HL-60 (cell line): ENCODE results near the gene PCSK5.

Experiments used
- DNase-seq, 2 experiments: peaks; one replicate each; pipeline ENCODE4 v3.0.0-alpha.2; 2010 to 2020; ENCODE audit warnings: low read depth in 1 of 2, low spot score in 1 of 2
- H3K27ac ChIP-seq: fragments of 250-450 bp; sonication (Bioruptor Pico); replicated peaks from 2 replicates; pipeline ENCODE4 v1.5.1; 2020; ENCODE audit warnings: mild to moderate bottlenecking, moderate library complexity
- H3K27me3 ChIP-seq: fragments of 250-450 bp; sonication (Bioruptor Pico); 2 replicates; pipeline ENCODE4 v1.5.1; 2021; ENCODE audit warnings: mild to moderate bottlenecking, moderate library complexity; ENCODE audit not compliant: insufficient read depth, poor library complexity, severe bottlenecking
- H3K4me3 ChIP-seq: replicated peaks from 2 replicates; pipeline ENCODE4 v1.5.1; 2011; ENCODE audit warnings: mild to moderate bottlenecking, control low read depth, low read length; ENCODE audit not compliant: insufficient read depth
- CTCF ChIP-seq: IDR thresholded peaks from one replicate; pipeline ENCODE4 v1.5.1; 2011; ENCODE audit warnings: low read length, control low read depth, inconsistent platforms; ENCODE audit not compliant: insufficient read depth
- GABPA ChIP-seq: IDR thresholded peaks from 2 replicates; pipeline ENCODE4 v1.6.1; 2012; ENCODE audit warnings: low read depth
- POLR2AphosphoS5 ChIP-seq: IDR thresholded peaks from 2 replicates; pipeline ENCODE4 v1.6.1; 2012; ENCODE audit warnings: low read depth
- REST ChIP-seq: IDR thresholded peaks from 2 replicates; pipeline ENCODE4 v1.6.1; 2012; ENCODE audit warnings: low read depth; ENCODE audit not compliant: insufficient replicate concordance
- SPI1 ChIP-seq: IDR thresholded peaks from 2 replicates; pipeline ENCODE4 v1.6.1; 2012; ENCODE audit warnings: low read depth, mild to moderate bottlenecking, borderline replicate concordance

The PCSK5 gene

GRCh38 chr9:75891771-75892215 is 1.3 kb downstream of the PCSK5 start:
- peaks cover 23% of the 10 kb centered on the region for H3K27me3 ChIP-seq
- H3K27ac ChIP-seq = no peak overlapping the region
- no peak overlapping the region for H3K4me3 ChIP-seq
- no peak for TF ChIP-seq REST
- no peak for TF ChIP-seq POLR2AphosphoS5
- TF ChIP-seq GABPA = no peak
- TF ChIP-seq CTCF = no peak
- TF ChIP-seq SPI1 = no peak
- DNase-seq = no peak

- DNase-seq = no peak
- Histone ChIP-seq H3K27me3 (peaks cover 23% of the 10 kb centered on the region), H3K4me3 (no peak overlapping the region), H3K27ac (no peak overlapping the region)
- TF ChIP-seq SPI1 (no peak), CTCF (no peak), POLR2AphosphoS5 (no peak), GABPA (no peak), REST (no peak)
These were observed 1.9 kb downstream of the PCSK5 start for GRCh38 chr9:75892216-75892911.

- no peak for DNase-seq
- Histone ChIP-seq H3K27me3 (peaks cover 23% of the 10 kb centered on the region), H3K4me3 (no peak overlapping the region), H3K27ac (no peak overlapping the region)
- TF ChIP-seq GABPA (no peak), POLR2AphosphoS5 (no peak), REST (no peak), CTCF (no peak), SPI1 (no peak)
These were observed 2.6 kb downstream of the PCSK5 start for GRCh38 chr9:75893106-75893505.
